ENCODE measurements around the gene RAE1.

DNA sequence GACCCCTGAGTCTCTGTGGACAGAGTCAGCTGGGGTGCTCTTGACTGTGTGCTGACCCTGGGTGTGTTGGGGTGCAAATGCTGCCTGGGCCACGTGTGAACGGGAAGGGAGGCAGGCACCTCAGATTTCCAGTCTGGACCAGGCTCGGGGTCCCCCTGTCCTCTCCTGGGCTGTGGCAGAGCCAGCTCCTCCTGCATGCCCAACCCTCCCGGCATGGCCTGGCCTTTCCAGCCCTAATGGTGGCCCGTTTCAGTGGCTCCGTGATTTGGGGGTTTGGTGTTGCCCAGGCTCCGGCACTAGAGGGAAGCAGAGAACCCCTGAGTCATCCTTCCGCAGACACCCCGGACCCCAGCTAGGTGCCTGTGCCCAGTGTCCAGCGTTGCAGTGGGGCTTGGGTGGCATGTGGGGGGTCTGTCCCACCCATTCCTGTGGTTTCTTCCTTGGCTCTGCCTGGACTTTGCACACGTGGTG lies 49.2 kb downstream of the RAE1 start:
- no peak for TF ChIP-seq BHLHE40 (IDR thresholded peaks at IDR 0.05; ENCODE audit: low read depth, low read length)
- TF ChIP-seq POLR2A (IDR thresholded peaks at IDR 0.05; ENCODE audit: low read depth, low read length) = no peak
- TF ChIP-seq, protein P1, sequence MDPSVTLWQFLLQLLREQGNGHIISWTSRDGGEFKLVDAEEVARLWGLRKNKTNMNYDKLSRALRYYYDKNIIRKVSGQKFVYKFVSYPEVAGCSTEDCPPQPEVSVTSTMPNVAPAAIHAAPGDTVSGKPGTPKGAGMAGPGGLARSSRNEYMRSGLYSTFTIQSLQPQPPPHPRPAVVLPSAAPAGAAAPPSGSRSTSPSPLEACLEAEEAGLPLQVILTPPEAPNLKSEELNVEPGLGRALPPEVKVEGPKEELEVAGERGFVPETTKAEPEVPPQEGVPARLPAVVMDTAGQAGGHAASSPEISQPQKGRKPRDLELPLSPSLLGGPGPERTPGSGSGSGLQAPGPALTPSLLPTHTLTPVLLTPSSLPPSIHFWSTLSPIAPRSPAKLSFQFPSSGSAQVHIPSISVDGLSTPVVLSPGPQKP (IDR thresholded peaks at IDR 0.05; ENCODE audit: borderline replicate concordance, low read depth, low read length) = no peak
- TF ChIP-seq, protein P2, sequence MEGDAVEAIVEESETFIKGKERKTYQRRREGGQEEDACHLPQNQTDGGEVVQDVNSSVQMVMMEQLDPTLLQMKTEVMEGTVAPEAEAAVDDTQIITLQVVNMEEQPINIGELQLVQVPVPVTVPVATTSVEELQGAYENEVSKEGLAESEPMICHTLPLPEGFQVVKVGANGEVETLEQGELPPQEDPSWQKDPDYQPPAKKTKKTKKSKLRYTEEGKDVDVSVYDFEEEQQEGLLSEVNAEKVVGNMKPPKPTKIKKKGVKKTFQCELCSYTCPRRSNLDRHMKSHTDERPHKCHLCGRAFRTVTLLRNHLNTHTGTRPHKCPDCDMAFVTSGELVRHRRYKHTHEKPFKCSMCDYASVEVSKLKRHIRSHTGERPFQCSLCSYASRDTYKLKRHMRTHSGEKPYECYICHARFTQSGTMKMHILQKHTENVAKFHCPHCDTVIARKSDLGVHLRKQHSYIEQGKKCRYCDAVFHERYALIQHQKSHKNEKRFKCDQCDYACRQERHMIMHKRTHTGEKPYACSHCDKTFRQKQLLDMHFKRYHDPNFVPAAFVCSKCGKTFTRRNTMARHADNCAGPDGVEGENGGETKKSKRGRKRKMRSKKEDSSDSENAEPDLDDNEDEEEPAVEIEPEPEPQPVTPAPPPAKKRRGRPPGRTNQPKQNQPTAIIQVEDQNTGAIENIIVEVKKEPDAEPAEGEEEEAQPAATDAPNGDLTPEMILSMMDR (conservative IDR thresholded peaks at IDR 0.05; ENCODE audit: low read depth, low read length) = no peak
- TF ChIP-seq NFE2L2 (IDR thresholded peaks at IDR 0.05; ENCODE audit: low read depth, low read length) = no peak
- no peak for TF ChIP-seq MXI1 (IDR thresholded peaks at IDR 0.05; ENCODE audit: borderline replicate concordance, low read depth, low read length)
- TF ChIP-seq RAD21 (IDR thresholded peaks at IDR 0.05; ENCODE audit: low read length) = no peak
- no peak for TF ChIP-seq RFX5 (IDR thresholded peaks at IDR 0.05; ENCODE audit: low read depth, low read length)
- no peak for TF ChIP-seq FOS (IDR thresholded peaks at IDR 0.05; ENCODE audit: low read depth, low read length)
- TF ChIP-seq, protein P3, sequence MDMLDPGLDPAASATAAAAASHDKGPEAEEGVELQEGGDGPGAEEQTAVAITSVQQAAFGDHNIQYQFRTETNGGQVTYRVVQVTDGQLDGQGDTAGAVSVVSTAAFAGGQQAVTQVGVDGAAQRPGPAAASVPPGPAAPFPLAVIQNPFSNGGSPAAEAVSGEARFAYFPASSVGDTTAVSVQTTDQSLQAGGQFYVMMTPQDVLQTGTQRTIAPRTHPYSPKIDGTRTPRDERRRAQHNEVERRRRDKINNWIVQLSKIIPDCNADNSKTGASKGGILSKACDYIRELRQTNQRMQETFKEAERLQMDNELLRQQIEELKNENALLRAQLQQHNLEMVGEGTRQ (IDR thresholded peaks at IDR 0.05; ENCODE audit: low read depth, low read length) = no peak
- TF ChIP-seq CEBPB (IDR thresholded peaks at IDR 0.05; ENCODE audit: low read depth, low read length) = no peak
- TF ChIP-seq MAFK (IDR thresholded peaks at IDR 0.05; ENCODE audit: low read depth, low read length) = no peak

Measured in IMR-90 (cell line).